ENCODE data around the gene ZNF280A.
"Not testable (repeated sequence)": the region's sequence is repeated elsewhere in the genome, so short reads cannot be mapped to it uniquely, and the experiment has no call there.

Gene ZNF280A

GRCh38 chr22:22545084-22545483 is 25.0 kb upstream of the ZNF280A start:
- DNase-seq (ENCODE audit: low read depth, low spot score) = no peak

- no peak for DNase-seq (ENCODE audit: low read depth, low spot score)
These were observed 18.3 kb upstream of the ZNF280A start for GRCh38 chr22:22538226-22538989.

GRCh38 chr22:22536916-22537315 is 16.8 kb upstream of the ZNF280A start:
- no peak for DNase-seq (ENCODE audit: low read depth, low spot score)

- no peak for DNase-seq (ENCODE audit: low read depth, low spot score)
These were observed 16.4 kb upstream of the ZNF280A start for GRCh38 chr22:22536515-22536914.

GRCh38 chr22:22535662-22536061 is 15.6 kb upstream of the ZNF280A start:
- DNase-seq (ENCODE audit: low read depth, low spot score) = no peak

- no peak for DNase-seq (ENCODE audit: low read depth, low spot score)
These were observed 14.7 kb upstream of the ZNF280A start for GRCh38 chr22:22534604-22535415.

GRCh38 chr22:22533863-22534262 is 13.8 kb upstream of the ZNF280A start:
- no peak for DNase-seq (ENCODE audit: low read depth, low spot score)

- no peak for DNase-seq (ENCODE audit: low read depth, low spot score)
These were observed 13.3 kb upstream of the ZNF280A start for GRCh38 chr22:22533417-22533816.

GRCh38 chr22:22532547-22533071 is 12.5 kb upstream of the ZNF280A start:
- not testable (repeated sequence) for DNase-seq (ENCODE audit: low read depth, low spot score)

- no peak for DNase-seq (ENCODE audit: low read depth, low spot score)
These were observed 11.9 kb upstream of the ZNF280A start for GRCh38 chr22:22531770-22532546.

GRCh38 chr22:22528780-22529179 is 8.7 kb upstream of the ZNF280A start:
- DNase-seq (ENCODE audit: low read depth, low spot score) = no peak

GRCh38 chr22:22527312-22527711 is 7.2 kb upstream of the ZNF280A start:
- DNase-seq (ENCODE audit: low read depth, low spot score) = no peak

GRCh38 chr22:22526125-22526912 is 6.2 kb upstream of the ZNF280A start:
- no peak for DNase-seq (ENCODE audit: low read depth, low spot score)

GRCh38 chr22:22523494-22523893 is 3.4 kb upstream of the ZNF280A start:
- no peak for DNase-seq (ENCODE audit: low read depth, low spot score)

GRCh38 chr22:22521631-22522030 is 1.6 kb upstream of the ZNF280A start:
- no peak for DNase-seq (ENCODE audit: low read depth, low spot score)

- no peak for DNase-seq (ENCODE audit: low read depth, low spot score)
These were observed 865 bp upstream of the ZNF280A start for GRCh38 chr22:22520667-22521602.

GRCh38 chr22:22519591-22519990 is 479 bp downstream of the ZNF280A start:
- DNase-seq (ENCODE audit: low read depth, low spot score) = no peak

GRCh38 chr22:22516992-22517391 is 3.1 kb downstream of the ZNF280A start:
- no peak for DNase-seq (ENCODE audit: low read depth, low spot score)

GRCh38 chr22:22515890-22516289 is 4.2 kb downstream of the ZNF280A start:
- DNase-seq (ENCODE audit: low read depth, low spot score) = no peak

GRCh38 chr22:22514431-22514830 is 5.6 kb downstream of the ZNF280A start:
- DNase-seq (ENCODE audit: low read depth, low spot score) = not testable (repeated sequence)

Measured in smooth muscle cell of the brain vasculature (primary cell).